GM12878 (cell line): ENCODE measurements around the gene EFCAB8. TPM values are rescaled to one million over a fixed set of nuclear protein-coding genes. Genes with fewer than 3 reads are reported as not detected.

Source experiments
- ATAC-seq: fragments of 200-7000 bp; cut with Tn5 transposase; 3 replicates; pipeline ENCODE4 v1.9.1; 2020; ENCODE audit warnings: mild to moderate bottlenecking, moderate library complexity
- BruUV-seq: library from RNA; stranded (reverse); fragments of 400-500 nt; replicated peaks from 2 replicates; lab custom pipeline; 2021; lab: Mats Ljungman, UMichigan
- CTCF ChIA-PET: fragments of 300-600 bp; sonication (Branson Sonifier 250); formaldehyde crosslinking; extraction: SDS; loops from one replicate; lab custom pipeline; 2021; ENCODE audit warnings: inconsistent platforms; lab: Yijun Ruan, JAX
- POLR2A ChIA-PET: fragments of 350-600 bp; formaldehyde crosslinking; extraction: SDS; loops from one replicate; lab custom pipeline; 2021; ENCODE audit warnings: inconsistent platforms; lab: Charles Lee
- RAD21 ChIA-PET: fragments of 300-600 bp; sonication (Branson Sonifier 250); formaldehyde crosslinking; loops from one replicate; lab custom pipeline; 2023; ENCODE audit warnings: antibody characterized with exemption; ENCODE audit not compliant: unreplicated experiment; lab: Charles Lee
- SMC1A ChIA-PET: fragments of 300-600 bp; sonication (Branson Sonifier 250); formaldehyde crosslinking; loops from one replicate; lab custom pipeline; 2023; ENCODE audit not compliant: unreplicated experiment, uncharacterized antibody; lab: Charles Lee
- DNase-seq: peaks from one replicate; pipeline ENCODE4 v3.0.0-alpha.2; 2011; ENCODE audit warnings: low read depth, low spot score
- FAIRE-seq: peaks from 3 replicates; lab custom pipeline; 2011; peaks lifted over from hg19 to GRCh38; lab: Jason Lieb, UNC
- H2AFZ ChIP-seq: 2 replicates; pipeline ENCODE4 v1.6.0; 2011; ENCODE audit warnings: low read depth, low read length, control low read depth; ENCODE audit not compliant: control insufficient read depth
- H3K27ac ChIP-seq: 2 replicates; pipeline ENCODE4 v1.5.1; 2011; ENCODE audit warnings: control low read depth; ENCODE audit not compliant: control insufficient read depth, insufficient read depth
- H3K27me3 ChIP-seq, 2 experiments: replicated peaks in 1 of 2; 2 replicates each; pipeline versions ENCODE4 v1.6.0 to v1.6.1; 2011; ENCODE audit warnings: low read length in 1 of 2; ENCODE audit not compliant: control insufficient read depth in 2 of 2, insufficient read depth in 2 of 2
- H3K36me3 ChIP-seq, 2 experiments: 2 replicates each; pipeline ENCODE4 v1.5.1; 2011; ENCODE audit warnings: low read length in 1 of 2; ENCODE audit not compliant: control insufficient read depth in 2 of 2, insufficient read depth in 2 of 2
- H3K4me1 ChIP-seq: 2 replicates; pipeline ENCODE4 v1.6.1; 2011; ENCODE audit warnings: mild to moderate bottlenecking, low read length, moderate library complexity, mixed read lengths; ENCODE audit not compliant: control insufficient read depth, insufficient read depth
- H3K4me2 ChIP-seq: 2 replicates; pipeline ENCODE4 v1.6.0; 2011; ENCODE audit warnings: control low read depth; ENCODE audit not compliant: control insufficient read depth, insufficient read depth
- H3K4me3 ChIP-seq: fragments of 200-600 bp; sonication (generic); 2 replicates; pipeline ENCODE4 v1.5.1; 2016
- H3K79me2 ChIP-seq: 2 replicates; pipeline ENCODE4 v1.6.0; 2011; ENCODE audit warnings: low read length; ENCODE audit not compliant: control insufficient read depth, insufficient read depth
- H3K9ac ChIP-seq: 2 replicates; pipeline ENCODE4 v1.8.0; 2011; ENCODE audit warnings: low read length, control low read depth, mixed read lengths; ENCODE audit not compliant: control insufficient read depth, insufficient read depth
- H3K9me3 ChIP-seq: replicated peaks from 3 replicates; pipeline ENCODE4 v1.5.1; 2011; ENCODE audit warnings: mild to moderate bottlenecking, low read length; ENCODE audit not compliant: control insufficient read depth, insufficient read depth
- H4K20me1 ChIP-seq: 2 replicates; pipeline ENCODE4 v1.6.0; 2011; ENCODE audit not compliant: control insufficient read depth, insufficient read depth
- ATF7 ChIP-seq: fragments of 450-650 bp; IDR thresholded peaks from 2 replicates; pipeline ENCODE4 v1.6.1; 2016; ENCODE audit warnings: low read depth, mild to moderate bottlenecking
- BHLHE40 ChIP-seq, 2 experiments: fragments of 450-650 bp in 1 of 2; IDR thresholded peaks; 2 replicates each; pipeline ENCODE4 v1.6.1; 2011 to 2017; ENCODE audit warnings: low read depth in 2 of 2, borderline replicate concordance in 1 of 2, improper control_type of control experiment in 1 of 2, low read length in 1 of 2, mild to moderate bottlenecking in 1 of 2
- CREM ChIP-seq: IDR thresholded peaks from 2 replicates; pipeline ENCODE4 v1.6.1; 2014; ENCODE audit warnings: antibody characterized with exemption, low read depth
- DPF2 ChIP-seq: fragments of 450-650 bp; IDR thresholded peaks from 2 replicates; pipeline ENCODE4 v1.6.1; 2017; ENCODE audit warnings: mild to moderate bottlenecking
- GABPA ChIP-seq: IDR thresholded peaks from 2 replicates; pipeline ENCODE4 v1.6.1; 2014; ENCODE audit warnings: antibody characterized with exemption, low read depth, mild to moderate bottlenecking, inconsistent platforms
- IKZF1 ChIP-seq: fragments of 450-650 bp; conservative IDR thresholded peaks from 2 replicates; pipeline ENCODE4 v1.6.1; 2017; ENCODE audit warnings: antibody characterized with exemption, mild to moderate bottlenecking
- IKZF2 ChIP-seq, 2 experiments: fragments of 450-650 bp; IDR thresholded peaks; 2 replicates each; pipeline ENCODE4 v1.6.1; 2017; ENCODE audit warnings: mild to moderate bottlenecking in 2 of 2, moderate library complexity in 2 of 2
- JUNB ChIP-seq: IDR thresholded peaks from 2 replicates; pipeline ENCODE4 v1.6.1; 2016; ENCODE audit warnings: antibody characterized with exemption, mild to moderate bottlenecking
- MEF2A ChIP-seq: IDR thresholded peaks from 2 replicates; pipeline ENCODE4 v1.6.1; 2011; ENCODE audit warnings: low read depth, mild to moderate bottlenecking, low read length, moderate library complexity; ENCODE audit not compliant: insufficient read depth
- MEF2B ChIP-seq: fragments of 450-650 bp; IDR thresholded peaks from 2 replicates; pipeline ENCODE4 v1.6.1; 2018; ENCODE audit warnings: mild to moderate bottlenecking, moderate library complexity; ENCODE audit not compliant: partially characterized antibody, poor library complexity, severe bottlenecking
- SIX5 ChIP-seq: IDR thresholded peaks from 2 replicates; pipeline ENCODE4 v1.6.1; 2011; ENCODE audit warnings: mild to moderate bottlenecking, low read depth, low read length, moderate library complexity; ENCODE audit not compliant: severe bottlenecking
- SRF ChIP-seq, 2 experiments: IDR thresholded peaks; 2 replicates each; pipeline ENCODE4 v1.6.1; 2011; ENCODE audit warnings: low read depth in 2 of 2, low read length in 2 of 2, mild to moderate bottlenecking in 1 of 2, moderate library complexity in 1 of 2
- ZSCAN29 ChIP-seq: fragments of 450-650 bp; IDR thresholded peaks from 2 replicates; pipeline ENCODE4 v1.6.1; 2017; ENCODE audit warnings: mild to moderate bottlenecking, moderate library complexity
- WGBS: methylation state at CpG from one replicate; pipeline ENCODE4 v1.1.6; 2016; ENCODE audit warnings: low lambda C conversion rate; ENCODE audit not compliant: insufficient replicate concordance, insufficient coverage; ENCODE audit errors: missing lambda C conversion rate; 5-methylcytosine and 5-hydroxymethylcytosine counted together
- in situ Hi-C: fragments of 300-500 bp; cut with MboI; formaldehyde crosslinking; loops from 9 replicates; pipeline ENCODE4 v1.14.3; 2018; ENCODE audit warnings: mixed read lengths
- intact Hi-C: fragments of 100-400 bp; cut with micrococcal nuclease; formaldehyde crosslinking; loops from one replicate; pipeline ENCODE4 v1.14.2; 2022; ENCODE audit not compliant: unreplicated experiment
- polyA plus RNA-seq, 11 experiments: library from polyadenylated mRNA; depleted of rRNA in 4 of 11; unstranded in 6 of 11; stranded (reverse) in 5 of 11; fragments of >200 nt; fragmentation: Nextera tagmentation in 4 of 11; fragmentation: Illumina TruSeq in 1 of 11; extraction: Ambion mirVana in 4 of 11; extraction: Trizol in 1 of 11; gene quantifications; 1 replicate in 1 of 11; 2 replicates in 10 of 11; pipeline versions ENCODE4 v1.2.1 to v1.2.3, GENCODE V29; 2011 to 2016; ENCODE audit warnings: inconsistent platforms in 2 of 11, missing spikeins in 2 of 11, low read depth in 1 of 11
- total RNA-seq, 4 experiments: library from RNA; depleted of rRNA in 3 of 4; stranded (reverse); fragments of >200 nt in 3 of 4; fragmentation: Illumina TruSeq in 1 of 4; extraction: Trizol in 1 of 4; gene quantifications; 2 replicates each; pipeline versions ENCODE4 v1.2.1 to v1.2.3, GENCODE V29; 2013 to 2021
- TF ChIP-seq, protein P1 (sequence below): fragments of 450-650 bp; IDR thresholded peaks from 2 replicates; pipeline ENCODE4 v1.6.1; 2017; ENCODE audit warnings: borderline replicate concordance
- TF ChIP-seq, protein P2 (sequence below): fragments of 450-650 bp; IDR thresholded peaks from 2 replicates; pipeline ENCODE4 v1.6.1; 2018; ENCODE audit warnings: borderline replicate concordance, mild to moderate bottlenecking; ENCODE audit not compliant: partially characterized antibody
- TF ChIP-seq, protein P3 (sequence below): fragments of 450-650 bp; IDR thresholded peaks from 2 replicates; pipeline ENCODE4 v1.6.1; 2017; ENCODE audit warnings: low read depth, mild to moderate bottlenecking, moderate library complexity

EFCAB8 gene
- total and polyA plus RNA-seq, 10 of the 15 experiments (the other 5 are each of a cell fraction or from before 2014, with no cell fraction given), result 0.04 to 0.18 (median 0.06) TPM; not detected in 4

DNA sequence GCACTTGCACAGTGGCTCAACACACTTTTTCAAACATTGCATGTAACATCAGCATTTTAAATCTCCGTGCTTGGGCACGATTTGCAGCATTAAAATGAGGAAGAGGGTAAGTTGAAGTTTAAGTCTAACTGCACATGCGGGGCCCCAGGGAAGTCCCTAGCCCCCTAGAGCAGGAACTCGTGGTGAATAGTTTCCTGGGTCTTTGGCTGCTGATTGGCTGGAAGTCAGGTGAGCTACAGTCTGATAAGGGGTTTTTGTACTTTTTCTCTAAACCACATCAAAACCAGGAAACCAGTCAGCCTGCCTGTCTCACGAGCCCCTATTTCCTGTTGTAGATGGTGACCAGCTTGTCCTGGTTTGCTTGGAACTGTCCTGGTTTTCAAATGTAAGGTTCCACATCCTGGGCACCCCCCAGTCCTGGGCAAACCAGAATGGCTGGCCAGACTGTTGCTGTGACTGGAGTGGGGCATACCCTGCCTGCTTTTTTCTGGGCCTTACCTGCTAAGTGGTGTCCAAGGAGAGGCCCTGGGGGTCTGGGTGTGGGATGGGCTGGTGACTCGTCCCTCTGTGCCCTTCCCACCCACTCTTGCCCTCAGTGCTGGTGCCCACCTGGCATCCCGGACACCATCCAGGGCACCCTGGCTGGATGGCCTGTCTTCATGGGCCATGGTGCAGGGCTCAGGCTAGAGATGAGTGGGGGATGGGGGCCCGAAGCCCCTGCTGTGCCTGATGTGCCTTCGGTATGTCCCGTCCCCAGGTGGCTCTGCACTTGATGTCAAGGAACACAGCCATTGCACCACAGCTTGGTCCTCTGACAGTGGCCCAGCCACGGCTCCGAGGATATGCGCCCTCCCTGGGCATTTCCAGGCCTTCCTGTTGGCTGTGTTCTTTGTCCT is 113.7 kb downstream of the EFCAB8 start:
- ChIA-PET CTCF (interaction anchor here (1.4 kb wide), 1 partner anchor 33 kb away, joined by 4 read pairs; no protein-coding TSS in a partner anchor), POLR2A (no interaction called here), SMC1A (no interaction called here), RAD21 (interaction anchor here (1.0 kb wide), 1 partner anchor 27 kb away, joined by 3 read pairs; no protein-coding TSS in a partner anchor)
- Histone ChIP-seq H2AFZ (peak overlapping the region; percentile 91), H3K4me1 (peaks cover 30% of the 10 kb centered on the region), H3K27me3 (no peaks in the 10 kb centered on the region), H3K4me2 (peak overlapping the region; percentile 73), H3K4me3 (no peak overlapping the region), H3K9me3 (peaks cover 4% of the 10 kb centered on the region; the same call in 2 of the 3 replicates), H3K79me2 (no peaks in the 10 kb centered on the region; the same call in 1 of the 2 replicates), H3K27ac (peak overlapping the region; percentile 97), H3K9ac (peak overlapping the region; percentile 67), H3K36me3 (no peaks in the 10 kb centered on the region), H4K20me1 (no peaks in the 10 kb centered on the region)
- in situ Hi-C loops, result no loop called here
- FAIRE-seq, result peak; percentile 96
- peak; percentile 91 for DNase-seq
- WGBS, result 52% methylated on average over 13 of the region's 13 CpGs
- BruUV-seq, result TSS peak; percentile 82
- intact Hi-C loops, result no loop called here
- ATAC-seq, result peak; percentile 95
- TF ChIP-seq, protein P1, sequence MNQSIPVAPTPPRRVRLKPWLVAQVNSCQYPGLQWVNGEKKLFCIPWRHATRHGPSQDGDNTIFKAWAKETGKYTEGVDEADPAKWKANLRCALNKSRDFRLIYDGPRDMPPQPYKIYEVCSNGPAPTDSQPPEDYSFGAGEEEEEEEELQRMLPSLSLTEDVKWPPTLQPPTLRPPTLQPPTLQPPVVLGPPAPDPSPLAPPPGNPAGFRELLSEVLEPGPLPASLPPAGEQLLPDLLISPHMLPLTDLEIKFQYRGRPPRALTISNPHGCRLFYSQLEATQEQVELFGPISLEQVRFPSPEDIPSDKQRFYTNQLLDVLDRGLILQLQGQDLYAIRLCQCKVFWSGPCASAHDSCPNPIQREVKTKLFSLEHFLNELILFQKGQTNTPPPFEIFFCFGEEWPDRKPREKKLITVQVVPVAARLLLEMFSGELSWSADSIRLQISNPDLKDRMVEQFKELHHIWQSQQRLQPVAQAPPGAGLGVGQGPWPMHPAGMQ, result no peak
- TF ChIP-seq DPF2 (no peak), JUNB (peak; percentile 18; the same call in 1 of the 2 replicates), BHLHE40 (IDR thresholded peaks at IDR 0.05; ENCODE audit: borderline replicate concordance in 1 of 2, low read depth in 2 of 2, low read length in 1 of 2) (peak; percentile 90 to 95), MEF2A (no peak), GABPA (peak; percentile 81), CREM (peak; percentile 69; the same call in 1 of the 2 replicates), IKZF2 (IDR thresholded peaks at IDR 0.05) (peak; percentile 23 to 47; a peak in 3 of 4 replicates), SRF (IDR thresholded peaks at IDR 0.05; ENCODE audit: low read depth in 2 of 2, low read length in 2 of 2) (no peak), ATF7 (no peak), IKZF1 (peak; percentile 41; the same call in 1 of the 2 replicates), SIX5 (no peak), MEF2B (peak; percentile 44), ZSCAN29 (no peak)
- TF ChIP-seq, protein P2, sequence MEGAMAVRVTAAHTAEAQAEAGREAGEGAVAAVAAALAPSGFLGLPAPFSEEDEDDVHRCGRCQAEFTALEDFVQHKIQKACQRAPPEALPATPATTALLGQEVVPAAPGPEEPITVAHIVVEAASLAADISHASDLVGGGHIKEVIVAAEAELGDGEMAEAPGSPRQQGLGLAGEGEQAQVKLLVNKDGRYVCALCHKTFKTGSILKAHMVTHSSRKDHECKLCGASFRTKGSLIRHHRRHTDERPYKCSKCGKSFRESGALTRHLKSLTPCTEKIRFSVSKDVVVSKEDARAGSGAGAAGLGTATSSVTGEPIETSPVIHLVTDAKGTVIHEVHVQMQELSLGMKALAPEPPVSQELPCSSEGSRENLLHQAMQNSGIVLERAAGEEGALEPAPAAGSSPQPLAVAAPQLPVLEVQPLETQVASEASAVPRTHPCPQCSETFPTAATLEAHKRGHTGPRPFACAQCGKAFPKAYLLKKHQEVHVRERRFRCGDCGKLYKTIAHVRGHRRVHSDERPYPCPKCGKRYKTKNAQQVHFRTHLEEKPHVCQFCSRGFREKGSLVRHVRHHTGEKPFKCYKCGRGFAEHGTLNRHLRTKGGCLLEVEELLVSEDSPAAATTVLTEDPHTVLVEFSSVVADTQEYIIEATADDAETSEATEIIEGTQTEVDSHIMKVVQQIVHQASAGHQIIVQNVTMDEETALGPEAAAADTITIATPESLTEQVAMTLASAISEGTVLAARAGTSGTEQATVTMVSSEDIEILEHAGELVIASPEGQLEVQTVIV, result no peak
- TF ChIP-seq, protein P3, sequence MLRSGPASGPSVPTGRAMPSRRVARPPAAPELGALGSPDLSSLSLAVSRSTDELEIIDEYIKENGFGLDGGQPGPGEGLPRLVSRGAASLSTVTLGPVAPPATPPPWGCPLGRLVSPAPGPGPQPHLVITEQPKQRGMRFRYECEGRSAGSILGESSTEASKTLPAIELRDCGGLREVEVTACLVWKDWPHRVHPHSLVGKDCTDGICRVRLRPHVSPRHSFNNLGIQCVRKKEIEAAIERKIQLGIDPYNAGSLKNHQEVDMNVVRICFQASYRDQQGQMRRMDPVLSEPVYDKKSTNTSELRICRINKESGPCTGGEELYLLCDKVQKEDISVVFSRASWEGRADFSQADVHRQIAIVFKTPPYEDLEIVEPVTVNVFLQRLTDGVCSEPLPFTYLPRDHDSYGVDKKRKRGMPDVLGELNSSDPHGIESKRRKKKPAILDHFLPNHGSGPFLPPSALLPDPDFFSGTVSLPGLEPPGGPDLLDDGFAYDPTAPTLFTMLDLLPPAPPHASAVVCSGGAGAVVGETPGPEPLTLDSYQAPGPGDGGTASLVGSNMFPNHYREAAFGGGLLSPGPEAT, result peak; percentile 80
